AG04450 (cell line): Measurements from ENCODE around the gene ATF3. TPM values are rescaled to one million over a fixed set of nuclear protein-coding genes. Genes with fewer than 3 reads are reported as not detected.

Experiments used
- CTCF ChIA-PET: fragments of 300-600, 350-600 bp; formaldehyde crosslinking; extraction: SDS; loops from one replicate; lab custom pipeline; 2022; ENCODE audit warnings: antibody characterized with exemption, inconsistent platforms; lab: Charles Lee
- POLR2A ChIA-PET: fragments of 350-600 bp; formaldehyde crosslinking; extraction: SDS; loops from one replicate; lab custom pipeline; 2021; ENCODE audit warnings: antibody characterized with exemption, inconsistent platforms; lab: Yijun Ruan, JAX
- DNase-seq: peaks from one replicate; pipeline ENCODE4 v3.0.0-alpha.2; 2011; ENCODE audit warnings: low read depth, low spot score
- H3K27ac ChIP-seq: one replicate; pipeline ENCODE4 v1.5.1; 2012; ENCODE audit warnings: low read depth, low read length, control low read depth
- H3K27me3 ChIP-seq: one replicate; pipeline ENCODE4 v1.6.0; 2012; ENCODE audit warnings: low read length; ENCODE audit not compliant: control insufficient read depth, insufficient read depth
- H3K4me3 ChIP-seq: 2 replicates; pipeline ENCODE4 v1.5.1; 2011; ENCODE audit warnings: mild to moderate bottlenecking, low read depth, low read length, control low read depth
- H3K9me3 ChIP-seq: 2 replicates; pipeline ENCODE4 v1.5.1; 2012; ENCODE audit warnings: low read length; ENCODE audit not compliant: control insufficient read depth, insufficient read depth
- CTCF ChIP-seq: IDR thresholded peaks from 2 replicates; pipeline ENCODE4 v1.5.1; 2011; ENCODE audit warnings: low read depth, low read length, control low read depth, inconsistent platforms
- polyA plus RNA-seq: library from polyadenylated mRNA; depleted of rRNA; stranded (reverse); fragments of >200 nt; gene quantifications from 2 replicates; pipeline ENCODE4 v1.2.3, GENCODE V29; 2011

Gene ATF3
- polyA plus RNA-seq, 1 experiment: 5.5 TPM

DNA sequence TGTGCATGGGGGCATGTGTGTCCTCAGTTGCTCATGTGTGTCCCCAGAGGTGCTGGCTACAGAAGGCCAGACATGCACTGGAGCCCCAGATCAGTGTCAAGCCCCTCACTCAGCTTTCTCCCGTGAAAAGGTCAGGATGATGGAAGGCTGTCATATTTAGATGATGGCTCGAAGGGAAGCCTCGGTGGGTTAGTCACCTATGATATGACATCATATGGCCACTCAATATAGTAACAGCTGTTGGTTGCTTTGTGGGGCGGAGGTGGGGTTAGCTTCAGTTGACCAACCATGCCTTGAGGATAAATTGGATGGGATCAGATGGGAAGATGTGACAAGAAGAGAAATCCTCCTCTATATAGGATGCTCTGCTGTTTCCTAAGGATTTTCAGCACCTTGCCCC is 43.5 kb upstream of the ATF3 start:
- H3K27ac ChIP-seq: no peak overlapping the region
- H3K9me3 ChIP-seq: no peaks in the 10 kb centered on the region
- TF ChIP-seq CTCF: no peak
- no peak for DNase-seq
- H3K27me3 ChIP-seq: peaks cover 3% of the 10 kb centered on the region
- CTCF ChIA-PET: no interaction called here
- no peak overlapping the region for H3K4me3 ChIP-seq
- POLR2A ChIA-PET: no interaction called here

GRCh38 chr1:212565571-212566305 is 42.8 kb upstream of the ATF3 start:
- DNase-seq: no peak
- peaks cover 3% of the 10 kb centered on the region for H3K27me3 ChIP-seq
- H3K27ac ChIP-seq: no peak overlapping the region
- no peak for TF ChIP-seq CTCF
- no peaks in the 10 kb centered on the region for H3K9me3 ChIP-seq
- POLR2A ChIA-PET: interaction anchor here (0.6 kb wide), 1 partner anchor 252 kb away, joined by 3 read pairs; no protein-coding TSS in a partner anchor
- no peak overlapping the region for H3K4me3 ChIP-seq
- CTCF ChIA-PET: interaction anchor here (0.9 kb wide), 1 partner anchor 88 kb away, joined by 3 read pairs; no protein-coding TSS in a partner anchor

- H3K9me3 ChIP-seq: no peaks in the 10 kb centered on the region; the same call in 1 of the 2 replicates
- POLR2A ChIA-PET: interaction anchor here (0.6 to 1.9 kb wide), 6 partner anchors 8 to 253 kb away, joined by 3 to 23 read pairs (median 4); partner anchors contain the start of gene ATF3
- CTCF ChIA-PET: interaction anchor here (0.8 to 1.5 kb wide), 5 partner anchors 15 to 111 kb away, joined by 3 to 8 read pairs (median 5); no protein-coding TSS in a partner anchor
- DNase-seq: peak; percentile 56
- peak overlapping the region; percentile 62 for H3K4me3 ChIP-seq
- H3K27me3 ChIP-seq: peaks cover 3% of the 10 kb centered on the region
- peak overlapping the region; percentile 39 for H3K27ac ChIP-seq
- TF ChIP-seq CTCF: no peak
These were observed 41.8 kb upstream of the ATF3 start for GRCh38 chr1:212566522-212567479.

DNA sequence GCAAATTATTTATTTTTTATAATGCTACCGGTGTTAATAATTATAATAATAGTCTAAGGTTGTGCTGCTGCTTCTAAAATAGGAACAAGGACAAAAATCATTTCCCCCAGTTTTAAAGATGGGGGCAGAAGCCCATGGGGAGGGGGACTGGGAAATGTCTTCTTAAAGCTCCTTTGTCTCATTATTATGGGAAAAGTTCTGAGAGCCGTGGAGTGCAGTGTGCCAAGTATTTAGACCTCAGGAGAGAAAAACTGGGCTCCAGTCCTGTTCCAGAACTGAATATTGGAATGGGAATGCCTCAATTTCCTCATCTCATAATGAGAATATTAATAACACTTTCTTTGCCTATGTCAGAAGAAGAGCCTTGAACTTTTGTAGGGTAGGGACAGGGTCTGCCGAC is 40.9 kb upstream of the ATF3 start:
- no peak overlapping the region for H3K4me3 ChIP-seq
- ChIA-PET POLR2A (interaction anchor here (0.6 to 1.9 kb wide), 6 partner anchors 9 to 100 kb away, joined by 3 to 23 read pairs (median 5); partner anchors contain the start of gene ATF3), CTCF (interaction anchor here (0.8 to 1.5 kb wide), 4 partner anchors 15 to 112 kb away, joined by 4 to 8 read pairs (median 6); no protein-coding TSS in a partner anchor)
- peaks cover 3% of the 10 kb centered on the region for H3K27me3 ChIP-seq
- no peak for TF ChIP-seq CTCF
- no peak for DNase-seq
- H3K27ac ChIP-seq: no peak overlapping the region
- no peaks in the 10 kb centered on the region; the same call in 1 of the 2 replicates for H3K9me3 ChIP-seq
